ENCODE measurements around the gene RPL37A. TPM values are rescaled to one million over a fixed set of nuclear protein-coding genes. Genes with fewer than 3 reads are reported as not detected.

Gene RPL37A
- total RNA-seq, 2 experiments from 2014 or later = 2,088 to 2,348 TPM

DNA sequence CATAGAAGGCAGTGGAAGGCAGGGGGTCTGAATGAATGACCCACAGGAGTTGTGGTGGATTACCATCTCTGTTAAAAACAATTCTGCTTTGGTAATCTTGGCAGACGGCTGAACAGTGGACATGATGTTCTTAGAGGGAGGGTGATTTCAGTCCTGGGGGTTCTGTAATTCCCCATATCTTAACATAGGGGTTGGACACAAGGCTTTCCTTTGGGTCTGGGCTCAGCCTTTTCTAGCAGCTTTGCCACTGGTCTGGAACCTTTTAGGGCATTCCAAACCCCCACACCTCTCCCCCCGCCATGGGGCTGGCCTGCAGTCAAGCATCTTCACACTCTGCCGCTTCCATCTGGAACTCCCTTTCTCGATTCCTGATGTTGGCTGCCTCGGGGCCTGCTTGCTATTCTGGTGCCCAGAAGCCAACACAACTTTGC lies 50.3 kb downstream of the RPL37A start:
- H3K4me3 Mint-ChIP-seq = no peak overlapping the region
- no peak for DNase-seq
- no peaks in the 10 kb centered on the region for H3K36me3 Mint-ChIP-seq (ENCODE audit: low read depth)
- ChIA-PET CTCF (no interaction called here), POLR2A (no interaction called here)
- no peaks in the 10 kb centered on the region for H3K9me3 Mint-ChIP-seq
- peaks cover 12% of the 10 kb centered on the region for H3K27me3 Mint-ChIP-seq
- no peak overlapping the region for H3K27ac Mint-ChIP-seq
- H3K4me1 Mint-ChIP-seq = no peaks in the 10 kb centered on the region

DNA sequence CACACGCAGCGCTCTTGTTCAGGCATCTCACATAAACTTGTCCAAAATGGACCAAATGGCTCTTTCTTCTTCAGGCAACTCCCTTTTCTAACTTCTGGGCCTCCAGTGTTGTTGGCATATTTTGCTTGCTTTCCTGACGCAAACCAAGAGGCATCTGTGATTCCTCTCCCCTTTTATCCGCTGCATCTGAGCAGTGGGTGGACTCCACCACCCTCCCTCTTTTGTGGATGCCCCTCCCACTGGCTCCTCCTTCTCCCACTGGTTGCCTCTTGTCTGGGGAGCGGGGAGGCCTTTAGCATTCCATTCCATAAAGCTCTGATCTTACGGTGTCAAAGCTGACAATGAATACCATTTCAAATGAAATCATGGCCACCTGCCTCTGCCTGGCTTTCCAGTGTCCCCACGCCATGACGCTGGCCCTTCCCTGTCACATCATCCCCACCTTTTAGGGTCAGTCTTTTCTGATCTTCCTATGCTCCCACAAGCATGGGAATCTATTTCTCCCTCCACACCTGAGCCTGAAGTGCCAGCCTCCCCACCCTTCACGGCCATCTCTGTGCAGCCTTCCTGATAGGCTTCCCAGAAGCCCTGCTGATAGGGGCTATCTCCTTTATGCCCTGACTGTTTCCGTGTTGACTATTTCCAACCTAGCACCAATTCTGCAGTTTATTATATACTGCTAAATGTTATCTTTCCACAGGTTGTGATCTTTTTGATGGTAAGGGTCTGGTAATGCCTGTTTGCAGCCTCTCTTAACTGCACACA lies 51.5 kb downstream of the RPL37A start:
- Mint-ChIP-seq H3K27ac (no peak overlapping the region), H3K9me3 (no peaks in the 10 kb centered on the region), H3K36me3 (ENCODE audit: low read depth) (no peaks in the 10 kb centered on the region), H3K4me1 (no peaks in the 10 kb centered on the region), H3K4me3 (no peak overlapping the region), H3K27me3 (peaks cover 6% of the 10 kb centered on the region)
- CTCF ChIA-PET = no interaction called here
- POLR2A ChIA-PET = no interaction called here
- DNase-seq = no peak

DNA sequence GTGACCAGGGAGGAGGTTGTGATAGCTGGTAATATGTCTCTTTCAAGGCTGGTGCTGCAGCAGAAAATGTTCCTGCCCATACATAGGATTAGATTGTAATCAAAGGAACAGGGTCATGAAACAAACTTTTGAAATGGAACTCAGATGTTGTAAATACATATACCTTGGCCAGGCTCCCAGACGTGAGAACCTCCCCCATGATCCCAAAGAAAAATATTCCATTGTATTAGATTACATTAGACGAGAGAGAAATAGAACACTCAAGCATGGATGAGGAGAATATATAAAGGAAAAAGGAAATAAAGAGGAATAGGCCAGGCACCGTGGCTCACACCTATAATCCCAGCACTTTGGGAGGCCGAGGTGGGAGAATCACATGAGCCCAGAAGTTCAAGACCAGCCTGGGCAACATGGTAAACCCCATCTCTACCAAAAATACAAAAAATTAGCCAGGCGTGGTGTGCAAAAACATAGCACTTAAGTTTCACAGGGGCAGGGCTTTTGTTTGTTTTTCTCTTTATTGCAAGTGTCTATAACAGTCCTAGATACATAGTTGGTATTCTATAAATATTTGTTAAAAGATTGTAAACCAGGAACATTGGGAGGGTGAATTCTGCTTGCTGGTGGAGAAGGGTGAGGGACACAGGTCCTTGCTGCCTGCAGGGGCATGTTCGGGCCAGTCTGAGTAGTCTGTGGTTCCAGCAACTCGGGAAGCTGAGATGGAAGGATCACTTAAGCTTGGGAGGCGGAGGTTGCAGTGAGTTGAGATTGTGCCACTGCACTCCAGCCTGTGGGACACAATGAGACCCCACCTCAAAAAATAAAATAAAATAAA lies 52.8 kb downstream of the RPL37A start:
- CTCF ChIA-PET = no interaction called here
- POLR2A ChIA-PET = no interaction called here
- Mint-ChIP-seq H3K27ac (no peak overlapping the region), H3K9me3 (no peaks in the 10 kb centered on the region), H3K36me3 (ENCODE audit: low read depth) (no peaks in the 10 kb centered on the region), H3K4me3 (no peak overlapping the region), H3K27me3 (no peaks in the 10 kb centered on the region), H3K4me1 (no peaks in the 10 kb centered on the region)
- no peak for DNase-seq

DNA sequence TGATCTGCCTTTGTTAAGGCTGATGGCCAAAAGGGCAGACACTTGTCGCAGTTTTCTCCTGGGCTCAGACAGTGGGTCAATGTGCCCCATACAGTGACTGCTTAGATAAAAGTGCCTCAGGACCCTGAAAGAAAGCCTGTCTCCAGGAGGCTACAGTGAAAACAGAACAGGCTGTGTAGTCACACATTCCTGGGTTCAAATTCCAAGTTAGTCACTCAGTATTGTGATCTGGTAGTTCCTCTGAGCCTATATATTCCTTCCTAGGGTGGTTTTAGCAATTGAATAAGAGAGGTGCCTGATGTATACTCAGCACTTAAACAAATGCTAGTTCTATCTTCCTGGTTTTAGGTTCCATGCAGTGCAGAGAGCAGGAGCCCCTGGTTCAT lies 54.4 kb downstream of the RPL37A start:
- Mint-ChIP-seq H3K4me1 (no peaks in the 10 kb centered on the region), H3K36me3 (ENCODE audit: low read depth) (no peaks in the 10 kb centered on the region), H3K4me3 (no peak overlapping the region), H3K27me3 (no peaks in the 10 kb centered on the region), H3K9me3 (no peaks in the 10 kb centered on the region), H3K27ac (no peak overlapping the region)
- DNase-seq = no peak
- ChIA-PET POLR2A (no interaction called here), CTCF (no interaction called here)

Other genes starting within 250 kb of the RPL37A start
- not detected for gene MARCHF4, start 126.4 kb upstream of the RPL37A start, total RNA-seq
- 10 to 100 TPM; 27.5 to 28.7 TPM for gene SMARCAL1, start 86.4 kb upstream of the RPL37A start, total RNA-seq
- gene IGFBP2, start 134.6 kb downstream of the RPL37A start, total RNA-seq = 10 to 100 TPM; 10.3 to 10.9 TPM
- not detected for gene IGFBP5, start 196.7 kb downstream of the RPL37A start, total RNA-seq